B cell (primary cell): ENCODE measurements around the gene UCKL1. TPM values are rescaled to one million over a fixed set of nuclear protein-coding genes. Genes with fewer than 3 reads are reported as not detected.
A peak's percentile ranks its signal among the peaks of the same experiment; 100 is the strongest.
"Not testable (repeated sequence)": the region's sequence is repeated elsewhere in the genome, so short reads cannot be mapped to it uniquely, and the experiment has no call there.

Source experiments
- ATAC-seq: fragments of 200-7000 bp; cut with Tn5 transposase; one replicate; pipeline ENCODE4 v1.10.0; 2021; ENCODE audit warnings: low read depth, mild to moderate bottlenecking, moderate number of reproducible peaks, moderate library complexity
- CTCF ChIA-PET: fragments of 350-600 bp; sonication (Branson Sonifier 250); formaldehyde crosslinking; loops from one replicate; lab custom pipeline; 2021; ENCODE audit warnings: antibody characterized with exemption, inconsistent platforms; lab: Charles Lee
- POLR2A ChIA-PET: fragments of 350-600 bp; sonication (Branson Sonifier 250); formaldehyde crosslinking; loops from one replicate; lab custom pipeline; 2021; ENCODE audit warnings: antibody characterized with exemption; lab: Charles Lee
- DNase-seq: peaks from one replicate; pipeline ENCODE4 v3.0.0; 2013
- H2AFZ ChIP-seq: 2 replicates; pipeline ENCODE4 v1.6.1; 2012; ENCODE audit warnings: mild to moderate bottlenecking, low read depth, low read length; ENCODE audit not compliant: insufficient read depth, poor library complexity, severe bottlenecking
- H3K27ac ChIP-seq, 2 donors: 1 replicate in 1 of 2; 2 replicates in 1 of 2; pipeline ENCODE4 v1.5.1; 2012 to 2013; ENCODE audit warnings: low read length in 2 of 2, mild to moderate bottlenecking in 2 of 2, moderate library complexity in 1 of 2
- H3K27me3 ChIP-seq, 4 experiments: fragments of 200-600 bp in 1 of 4; sonication (generic) in 1 of 4; replicated peaks in 1 of 4; 1 replicate in 2 of 4; 2 replicates in 2 of 4; pipeline versions ENCODE4 v1.6.1 to v1.7.0; 2013 to 2016; ENCODE audit warnings: low read length in 3 of 4, mild to moderate bottlenecking in 2 of 4, mixed read lengths in 1 of 4, moderate library complexity in 1 of 4; ENCODE audit not compliant: insufficient read depth in 4 of 4, control insufficient read depth in 3 of 4; ENCODE audit errors: control extremely low read depth in 1 of 4
- H3K36me3 ChIP-seq, 2 experiments: replicated peaks in 1 of 2; 1 replicate in 1 of 2; 2 replicates in 1 of 2; pipeline versions ENCODE4 v1.6.1 to v1.7.1; 2013; ENCODE audit warnings: low read length in 1 of 2; ENCODE audit not compliant: insufficient read depth in 2 of 2, control insufficient read depth in 1 of 2; ENCODE audit errors: control extremely low read depth in 1 of 2, extremely low read depth in 1 of 2
- H3K4me1 ChIP-seq, 2 donors: fragments of 200-600 bp in 1 of 2; sonication (generic) in 1 of 2; 1 replicate in 1 of 2; 2 replicates in 1 of 2; pipeline versions ENCODE4 v1.5.1 to v1.6.1; 2013 to 2017; ENCODE audit warnings: low read length in 2 of 2; ENCODE audit not compliant: control insufficient read depth in 2 of 2, insufficient read depth in 2 of 2
- H3K4me2 ChIP-seq: replicated peaks from 2 replicates; pipeline ENCODE3; 2012; ENCODE audit warnings: mild to moderate bottlenecking, low read depth, low read length; ENCODE audit not compliant: poor library complexity, severe bottlenecking
- H3K4me3 ChIP-seq, 5 experiments: fragments of 200-600 bp in 1 of 5; sonication (generic) in 1 of 5; 1 replicate in 3 of 5; 2 replicates in 2 of 5; pipeline versions ENCODE4 v1.5.1 to v1.7.0; 2011 to 2016; ENCODE audit warnings: low read length in 4 of 5, mild to moderate bottlenecking in 4 of 5, low read depth in 2 of 5, control low read depth in 1 of 5, moderate library complexity in 1 of 5; ENCODE audit not compliant: insufficient read depth in 1 of 5; ENCODE audit errors: control extremely low read depth in 1 of 5, extremely low read depth in 1 of 5
- H3K79me2 ChIP-seq: fragments of 200-600 bp; sonication (generic); one replicate; pipeline ENCODE4 v1.6.0; 2016; ENCODE audit warnings: low read length; ENCODE audit not compliant: control insufficient read depth, insufficient read depth
- H3K9ac ChIP-seq: fragments of 200-600 bp; sonication (generic); 2 replicates; pipeline ENCODE4 v1.6.1; 2017; ENCODE audit warnings: mild to moderate bottlenecking, low read length, moderate library complexity
- H3K9me3 ChIP-seq, 3 donors: one replicate each; pipeline versions ENCODE4 v1.6.1 to v1.7.1; 2013; ENCODE audit warnings: low read length in 2 of 3; ENCODE audit not compliant: control insufficient read depth in 2 of 3, insufficient read depth in 1 of 3; ENCODE audit errors: control extremely low read depth in 1 of 3
- H4K20me1 ChIP-seq: 2 replicates; pipeline ENCODE4 v1.6.0; 2012; ENCODE audit warnings: mild to moderate bottlenecking, low read length; ENCODE audit not compliant: insufficient read depth, control insufficient read depth, poor library complexity, severe bottlenecking
- H3K27ac Mint-ChIP-seq: one replicate; pipeline ENCODE4 v1.8.0; 2021; ENCODE audit warnings: mixed read lengths
- H3K27me3 Mint-ChIP-seq: one replicate; pipeline ENCODE4 v1.8.0; 2021; ENCODE audit warnings: mixed read lengths
- H3K4me1 Mint-ChIP-seq: one replicate; pipeline ENCODE4 v1.8.0; 2021; ENCODE audit warnings: mixed read lengths
- H3K4me3 Mint-ChIP-seq: one replicate; pipeline ENCODE4 v1.8.0; 2021; ENCODE audit warnings: mixed read lengths
- H3K9me3 Mint-ChIP-seq: one replicate; pipeline ENCODE4 v1.8.0; 2022; ENCODE audit warnings: mixed read lengths; ENCODE audit not compliant: insufficient read depth
- CTCF ChIP-seq: fragments of 200-600 bp; IDR thresholded peaks from one replicate; pipeline ENCODE4 v1.8.0; 2022; ENCODE audit warnings: antibody characterized with exemption, mild to moderate bottlenecking
- EZH2 ChIP-seq: IDR thresholded peaks from 2 replicates; pipeline ENCODE4 v1.6.1; 2012; ENCODE audit warnings: borderline replicate concordance, low read depth, mild to moderate bottlenecking, moderate library complexity, low read length; ENCODE audit not compliant: insufficient read depth, poor library complexity, severe bottlenecking
- WGBS: methylation state at CpG from one replicate; pipeline ENCODE4 v1.1.5; 2013; ENCODE audit warnings: missing lambda C conversion rate; ENCODE audit not compliant: insufficient coverage; 5-methylcytosine and 5-hydroxymethylcytosine counted together
- intact Hi-C: fragments of 100-400 bp; cut with micrococcal nuclease; formaldehyde crosslinking; loops from one replicate; pipeline ENCODE4 v1.10.0; 2022
- polyA plus RNA-seq: library from polyadenylated mRNA; depleted of rRNA; stranded (reverse); fragments of >200 nt; gene quantifications from 2 replicates; pipeline ENCODE4 v1.2.3, GENCODE V29; 2012
- total RNA-seq, 2 donors: library from RNA; stranded (reverse); fragments of 120-200 nt in 1 of 2; gene quantifications; 1 replicate in 1 of 2; 2 replicates in 1 of 2; pipeline versions ENCODE4 v1.2.3 to v1.2.4, GENCODE V29; 2013 to 2022

Gene UCKL1
- total and polyA plus RNA-seq, 2 donors (not counting 1 experiment from before 2014, with no cell fraction given), result 106 to 199 TPM

GRCh38 chr20:63976511-63976910 is 20.3 kb upstream of the UCKL1 start:
- H3K4me2 ChIP-seq, CTCF ChIA-PET, H3K9me3 ChIP-seq, ATAC-seq, H3K36me3 ChIP-seq, H3K27ac Mint-ChIP-seq, H3K9ac ChIP-seq, H3K27me3 Mint-ChIP-seq, H3K4me3 ChIP-seq, H3K79me2 ChIP-seq, POLR2A ChIA-PET, H3K27ac ChIP-seq, H3K9me3 Mint-ChIP-seq, intact Hi-C loops, H2AFZ ChIP-seq, H3K27me3 ChIP-seq: not testable (repeated sequence)
- WGBS, result 100% methylated on average over 2 of the region's 7 CpGs
- H3K4me1 ChIP-seq, result peaks cover 24 to 38% of the 10 kb centered on the region in 2 donors
- H4K20me1 ChIP-seq, result peaks cover 10% of the 10 kb centered on the region
- peak; percentile 3 for DNase-seq
- peak overlapping the region; percentile 32 for H3K4me3 Mint-ChIP-seq
- H3K4me1 Mint-ChIP-seq, result peaks cover 35% of the 10 kb centered on the region

GRCh38 chr20:63974402-63975200 is 18.4 kb upstream of the UCKL1 start:
- H3K9ac ChIP-seq, result no peak overlapping the region

More at GRCh38 chr20:63974402-63975200, 18.4 kb upstream of the UCKL1 start:
- TF ChIP-seq EZH2, result no peak
- no peak for TF ChIP-seq CTCF
- Mint-ChIP-seq H3K4me3 (no peak overlapping the region), H3K9me3 (no peaks in the 10 kb centered on the region), H3K4me1 (peaks cover 23% of the 10 kb centered on the region), H3K27ac (no peak overlapping the region), H3K27me3 (no peaks in the 10 kb centered on the region)
- Histone ChIP-seq H3K4me2 (no peak overlapping the region), H3K79me2 (no peaks in the 10 kb centered on the region), H2AFZ (no peak overlapping the region), H3K9me3 (no peaks in the 10 kb centered on the region), H3K36me3 (peaks cover 0 to 2% of the 10 kb centered on the region in 2 experiments), H3K27me3 (no peaks in the 10 kb centered on the region), H3K27ac (no peak overlapping the region), H4K20me1 (peaks cover 10% of the 10 kb centered on the region), H3K4me3 (no peak overlapping the region), H3K4me1 (peaks cover 17 to 29% of the 10 kb centered on the region in 2 donors)
- no peak for DNase-seq
- ChIA-PET POLR2A (interaction anchor here (1.0 kb wide), 1 partner anchor 17 kb away, joined by 3 read pairs; no protein-coding TSS in a partner anchor), CTCF (interaction anchor here (0.6 to 3.0 kb wide), 31 partner anchors 8 to 752 kb away, joined by 3 to 26 read pairs (median 5); partner anchors contain the start of genes ARFRP1, PPDPF, PTK6 and TPD52L2)
- 94% methylated on average over 17 of the region's 19 CpGs for WGBS
- intact Hi-C loops, result loop anchor here (1.0 kb wide), 3 partner anchors 188 to 478 kb away; no protein-coding TSS in a partner anchor
- ATAC-seq, result no peak
